ENCODE measurements around the gene RSKR. TPM values are rescaled to one million over a fixed set of nuclear protein-coding genes. Genes with fewer than 3 reads are reported as not detected.

Gene RSKR
- total and polyA plus RNA-seq, 2 of the 4 experiments (the other 2 are of a cell fraction) = 2.2 to 6.8 TPM

DNA sequence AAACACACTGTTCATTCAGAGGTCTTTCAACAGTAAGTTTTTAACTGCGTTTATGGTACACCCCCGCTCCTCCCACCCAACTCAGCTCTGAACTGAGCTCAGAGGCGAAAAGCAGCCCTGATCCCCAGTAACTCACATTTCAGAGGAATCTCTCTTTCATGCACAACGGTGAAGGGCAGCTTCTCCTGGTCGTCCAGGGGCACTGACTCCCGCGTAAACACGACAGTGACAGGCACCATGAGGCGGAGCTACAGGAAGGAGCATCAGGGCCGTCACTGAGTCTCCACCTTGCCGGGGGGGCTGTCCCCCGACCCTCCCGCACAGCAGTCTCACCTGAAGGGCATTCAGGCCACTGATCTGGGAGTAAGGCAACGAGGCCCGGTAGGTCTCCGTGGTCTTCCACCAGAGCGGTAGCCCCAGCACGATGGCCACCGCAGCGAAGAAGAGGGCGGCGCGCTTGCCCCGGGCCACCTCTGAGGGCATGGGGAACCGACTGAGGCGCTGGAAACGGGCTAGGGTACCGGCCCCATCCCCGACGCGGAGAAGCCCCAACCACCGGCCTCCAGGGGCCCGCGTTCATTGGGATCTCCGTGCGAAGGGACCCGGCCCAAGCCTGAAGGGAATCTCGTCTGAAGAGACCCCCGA is 43.1 kb downstream of the RSKR start:
- Histone ChIP-seq H2BK15ac (ENCODE audit: low read depth, low read length) (no peak overlapping the region), H3K9me3 (ENCODE audit: control insufficient read depth, insufficient read depth, low read length) (no peaks in the 10 kb centered on the region), H3K56ac (ENCODE audit: extremely low read depth, insufficient read depth, low read length) (peak overlapping the region; percentile 46; the same call in 1 of the 2 replicates), H3K14ac (replicated peaks; ENCODE audit: low read depth, low read length) (peak overlapping the region; percentile 78), H4K5ac (ENCODE audit: low read depth, low read length) (peak overlapping the region; percentile 44; the same call in 1 of the 2 replicates), H3K9me1 (ENCODE audit: insufficient read depth, low read length) (peaks cover 10% of the 10 kb centered on the region; the same call in 1 of the 2 replicates), H3K4ac (ENCODE audit: low read depth, low read length) (peak overlapping the region; percentile 59), H3K79me1 (ENCODE audit: low read depth in 1 of 2, low read length in 2 of 2) (peaks cover 20 to 37% of the 10 kb centered on the region in 2 experiments), H2AK9ac (replicated peaks; ENCODE audit: low read depth, low read length, poor library complexity) (peak overlapping the region; percentile 93), H3K23ac (ENCODE audit: low read depth, low read length) (peak overlapping the region; percentile 88), H3K4me2 (ENCODE audit: low read depth, low read length) (peak overlapping the region; percentile 100), H2BK20ac (ENCODE audit: low read depth, low read length) (no peak overlapping the region), H2AK5ac (ENCODE audit: low read depth, low read length) (peak overlapping the region; percentile 79), H4K8ac (ENCODE audit: low read depth in 2 of 2, low read length in 2 of 2) (peak overlapping the region in 1 of 2 experiments; percentile 50; a peak in 1 of 4 replicates), H3K36me3 (ENCODE audit: control insufficient read depth, insufficient read depth, low read length) (peaks cover 16% of the 10 kb centered on the region), H4K20me1 (ENCODE audit: insufficient read depth, low read length) (peaks cover 5% of the 10 kb centered on the region; the same call in 1 of the 2 replicates), H4K91ac (ENCODE audit: insufficient read depth, low read depth, low read length) (no peak overlapping the region), H2AFZ (replicated peaks; ENCODE audit: low read length, poor library complexity) (peak overlapping the region; percentile 96), H3K9ac (ENCODE audit: low read depth, low read length) (peak overlapping the region; percentile 80), H3K18ac (ENCODE audit: low read depth, low read length) (no peak overlapping the region), H2BK5ac (ENCODE audit: low read depth, low read length, poor library complexity, severe bottlenecking) (peak overlapping the region; percentile 35), H3K4me1 (ENCODE audit: control insufficient read depth, insufficient read depth, low read length) (peaks cover 3% of the 10 kb centered on the region; the same call in 1 of the 2 replicates), H3K4me3 (ENCODE audit: insufficient read depth, low read depth, low read length) (peak overlapping the region; percentile 85), H2BK120ac (ENCODE audit: low read depth, low read length) (no peak overlapping the region), H3K27ac (ENCODE audit: insufficient read depth, low read length) (peak overlapping the region; percentile 61), H3K27me3 (ENCODE audit: control insufficient read depth, insufficient read depth, low read length) (no peaks in the 10 kb centered on the region)
- DNase-seq = no peak
- in situ Hi-C loops (cut with MboI; ENCODE audit: low sequenced_read_pairs) = no loop called here
- WGBS, 2 experiments (ENCODE audit: extremely low coverage in 2 of 2, insufficient read length in 1 of 2) = 0% methylated on average over 23 of the region's 39 CpGs; no CpG with 5 or more reads in 1 of the 2 experiments
- CTCF ChIA-PET = interaction anchor here (0.8 to 1.7 kb wide), 3 partner anchors 20 to 24 kb away, joined by 3 to 8 read pairs (median 6); no protein-coding TSS in a partner anchor
- POLR2A ChIA-PET (ENCODE audit: unreplicated experiment) = no interaction called here
- TF ChIP-seq NFE2L2 (IDR thresholded peaks at IDR 0.05; ENCODE audit: low read depth, low read length) (no peak), MXI1 (IDR thresholded peaks at IDR 0.05; ENCODE audit: borderline replicate concordance, low read depth, low read length) (peak; percentile 58; the same call in 1 of the 2 replicates), CHD1 (IDR thresholded peaks at IDR 0.05; ENCODE audit: low read depth, low read length) (0 out of 2 replicates have a peak, but pooled peaks have one; percentile 1), CEBPB (IDR thresholded peaks at IDR 0.05; ENCODE audit: low read depth, low read length) (no peak), MAZ (IDR thresholded peaks at IDR 0.05; ENCODE audit: borderline replicate concordance, low read depth, low read length) (no peak), SMC3 (IDR thresholded peaks at IDR 0.05; ENCODE audit: low read depth, low read length) (no peak)
- peak; percentile 36 for ATAC-seq (ENCODE audit: low read depth)
- dilution Hi-C loops (cut with HindIII; ENCODE audit: low sequenced_read_pairs, unreplicated experiment) = no loop called here
- no TSS peak for BruUV-seq (replicated peaks)
- intact Hi-C loops (cut with micrococcal nuclease) = no loop called here
